GM12892 (cell line): Measurements from ENCODE around the gene PARS2.
A peak's percentile ranks its signal among the peaks of the same experiment; 100 is the strongest.

Experiments
- DNase-seq: peaks from one replicate; pipeline ENCODE4 v3.0.0; 2011; ENCODE audit not compliant: insufficient read length
- FAIRE-seq: peaks from 2 replicates; lab custom pipeline; 2011; peaks lifted over from hg19 to GRCh38; lab: Jason Lieb, UNC
- POLR2A ChIP-seq: IDR thresholded peaks from 2 replicates; pipeline ENCODE4 v1.6.1; 2011; ENCODE audit warnings: low read depth, low read length, control low read depth
- POLR2AphosphoS5 ChIP-seq: IDR thresholded peaks from 2 replicates; pipeline ENCODE4 v1.6.1; 2011; ENCODE audit warnings: low read depth, low read length, control low read depth
- TAF1 ChIP-seq: IDR thresholded peaks from 2 replicates; pipeline ENCODE4 v1.6.1; 2011; ENCODE audit warnings: low read depth, mild to moderate bottlenecking, control low read depth, low read length, borderline replicate concordance

PARS2 gene

DNA sequence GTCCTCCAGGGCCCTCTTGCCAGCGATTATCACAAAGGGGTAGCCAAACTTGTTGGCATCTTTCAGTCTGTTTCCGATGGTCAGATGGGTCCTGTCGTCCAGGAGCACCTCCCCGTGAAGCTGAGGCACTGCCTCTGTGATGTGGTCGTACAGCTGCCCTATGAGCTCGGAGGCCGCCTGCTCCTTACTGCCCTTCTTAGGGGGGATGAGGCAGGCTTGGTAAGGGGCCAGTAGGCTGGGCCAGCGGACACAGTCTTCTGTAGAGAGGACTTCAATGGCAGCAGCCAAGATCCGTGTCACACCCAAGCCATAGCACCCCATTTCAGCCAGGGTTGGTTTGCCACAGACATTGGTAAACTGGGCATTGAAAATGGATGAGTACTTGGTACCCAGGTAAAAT, 6.5 kb downstream of the PARS2 start:
- FAIRE-seq (no peak), DNase-seq (no peak)
- TF ChIP-seq POLR2AphosphoS5 (no peak), TAF1 (no peak)

DNA sequence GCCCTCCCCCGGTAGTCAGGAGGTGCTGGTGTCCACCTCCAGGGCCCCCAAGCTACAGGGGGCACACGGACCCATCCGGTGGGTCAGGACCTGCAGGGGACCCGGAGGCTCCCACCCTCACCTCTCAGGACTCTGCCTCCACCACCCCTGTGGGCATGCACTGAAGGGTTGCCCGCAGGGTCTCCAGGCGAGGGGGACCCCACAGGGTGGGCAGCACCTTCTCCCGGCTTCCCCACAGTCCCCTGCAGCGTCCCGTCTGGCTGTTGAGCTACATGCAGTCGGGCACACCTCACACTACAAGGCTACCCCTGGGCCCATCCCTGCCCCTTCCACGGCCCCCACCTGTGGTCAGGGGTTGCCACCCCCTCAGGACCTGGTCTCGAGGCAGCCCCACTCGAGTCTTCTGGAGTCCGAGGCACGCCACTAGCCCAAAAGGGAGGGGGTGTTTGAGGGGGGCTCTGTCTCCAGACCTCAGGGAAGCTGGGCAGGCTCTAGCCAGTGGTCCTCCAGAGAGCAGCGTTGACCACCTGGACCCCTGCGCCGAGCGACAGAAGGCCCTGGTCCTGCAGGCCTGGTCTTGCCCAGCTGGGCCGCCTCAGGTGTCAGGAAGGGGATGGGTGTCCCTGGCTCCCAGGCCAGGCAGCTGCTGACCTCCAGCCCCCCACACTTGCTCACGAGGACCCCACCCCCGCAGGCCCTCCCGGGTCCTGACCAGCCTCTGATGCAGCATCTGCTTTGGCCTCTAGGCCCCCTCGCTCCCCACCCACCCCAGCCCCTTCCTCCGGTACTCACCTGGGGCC, 9.6 kb downstream of the PARS2 start:
- no peak for FAIRE-seq
- no peak for DNase-seq
- TF ChIP-seq POLR2A: no peak
- TF ChIP-seq POLR2AphosphoS5: no peak
- TF ChIP-seq TAF1: no peak

- no peak for FAIRE-seq
- no peak for DNase-seq
- TF ChIP-seq POLR2A (no peak), TAF1 (no peak), POLR2AphosphoS5 (no peak)
These were observed 10.3 kb downstream of the PARS2 start for GRCh38 chr1:54754045-54754444.

- FAIRE-seq: no peak
- no peak for DNase-seq
- TF ChIP-seq POLR2AphosphoS5: no peak
- TF ChIP-seq TAF1: no peak
- no peak for TF ChIP-seq POLR2A
These were observed 12.9 kb downstream of the PARS2 start for GRCh38 chr1:54751426-54751825.

DNA sequence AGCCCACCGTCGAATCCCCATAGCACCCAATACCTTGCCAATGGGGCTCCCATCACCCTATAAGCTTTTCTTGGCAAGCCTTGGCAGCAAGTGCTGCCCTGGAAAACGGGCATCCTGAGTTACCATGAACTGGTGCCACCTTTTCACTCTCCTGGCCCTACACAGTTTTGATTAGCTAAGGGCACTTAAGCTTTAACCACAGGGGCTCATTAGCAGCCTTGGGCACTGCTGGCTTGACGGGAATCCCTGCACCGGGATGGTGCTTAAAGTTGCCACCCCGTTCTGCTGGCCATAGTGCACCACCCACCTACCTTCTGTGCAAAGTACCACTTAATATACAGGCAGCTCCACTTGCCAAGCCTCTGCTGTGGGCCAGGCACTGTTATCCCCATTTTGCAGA, 13.7 kb downstream of the PARS2 start:
- no peak for FAIRE-seq

GRCh38 chr1:54748094-54748835, 16.1 kb downstream of the PARS2 start:
- TF ChIP-seq POLR2AphosphoS5: no peak
- no peak for TF ChIP-seq TAF1
- TF ChIP-seq POLR2A: no peak
- FAIRE-seq (no peak), DNase-seq (no peak)

More for the DNA sequence above, 13.7 kb downstream of the PARS2 start:
- no peak for DNase-seq
- TF ChIP-seq POLR2A (no peak), POLR2AphosphoS5 (no peak), TAF1 (no peak)

- TF ChIP-seq TAF1: no peak
- TF ChIP-seq POLR2AphosphoS5: no peak
- no peak for TF ChIP-seq POLR2A
- FAIRE-seq (no peak), DNase-seq (no peak)
These were observed 18.5 kb downstream of the PARS2 start for GRCh38 chr1:54745864-54746263.

GRCh38 chr1:54745274-54745673, 19.0 kb downstream of the PARS2 start:
- FAIRE-seq (no peak), DNase-seq (no peak)
- no peak for TF ChIP-seq TAF1
- TF ChIP-seq POLR2A: no peak
- TF ChIP-seq POLR2AphosphoS5: no peak

DNA sequence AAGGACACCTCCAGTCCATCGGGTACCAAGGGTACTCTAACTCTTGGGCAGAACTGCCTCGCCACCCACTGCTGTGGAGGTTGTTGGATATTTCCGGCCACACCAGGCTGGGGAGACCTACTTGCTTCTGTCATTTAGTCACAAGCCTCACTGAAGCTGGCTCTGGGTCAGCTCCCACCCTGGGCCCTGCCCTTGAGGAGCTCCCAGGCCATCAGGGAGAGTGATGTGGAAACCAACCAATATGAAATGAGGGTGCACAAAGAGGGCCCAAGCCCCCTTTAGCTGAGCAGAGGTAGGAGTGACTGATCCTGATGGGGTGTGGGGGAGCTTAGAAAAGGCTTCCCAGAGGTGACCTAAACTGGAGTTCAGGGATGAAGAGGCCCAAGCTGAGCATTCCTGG, 19.6 kb downstream of the PARS2 start:
- TF ChIP-seq TAF1: no peak
- no peak for TF ChIP-seq POLR2A
- no peak for TF ChIP-seq POLR2AphosphoS5
- DNase-seq (no peak), FAIRE-seq (no peak)

- DNase-seq (no peak), FAIRE-seq (no peak)
- TF ChIP-seq TAF1 (no peak), POLR2AphosphoS5 (0 out of 2 replicates have a peak, but pooled peaks have one; percentile 44), POLR2A (no peak; the same call in 1 of the 2 replicates)
These were observed 20.7 kb downstream of the PARS2 start for GRCh38 chr1:54743416-54744226.

GRCh38 chr1:54742282-54742681, 22.0 kb downstream of the PARS2 start:
- DNase-seq (no peak), FAIRE-seq (no peak)
- TF ChIP-seq TAF1: no peak
- no peak for TF ChIP-seq POLR2A
- TF ChIP-seq POLR2AphosphoS5: no peak
